ENCODE data around the gene SLC38A7. TPM values are rescaled to one million over a fixed set of nuclear protein-coding genes. Genes with fewer than 3 reads are reported as not detected.

Gene SLC38A7
- total RNA-seq, 1 experiment from 2014 or later: 9.8 TPM

DNA sequence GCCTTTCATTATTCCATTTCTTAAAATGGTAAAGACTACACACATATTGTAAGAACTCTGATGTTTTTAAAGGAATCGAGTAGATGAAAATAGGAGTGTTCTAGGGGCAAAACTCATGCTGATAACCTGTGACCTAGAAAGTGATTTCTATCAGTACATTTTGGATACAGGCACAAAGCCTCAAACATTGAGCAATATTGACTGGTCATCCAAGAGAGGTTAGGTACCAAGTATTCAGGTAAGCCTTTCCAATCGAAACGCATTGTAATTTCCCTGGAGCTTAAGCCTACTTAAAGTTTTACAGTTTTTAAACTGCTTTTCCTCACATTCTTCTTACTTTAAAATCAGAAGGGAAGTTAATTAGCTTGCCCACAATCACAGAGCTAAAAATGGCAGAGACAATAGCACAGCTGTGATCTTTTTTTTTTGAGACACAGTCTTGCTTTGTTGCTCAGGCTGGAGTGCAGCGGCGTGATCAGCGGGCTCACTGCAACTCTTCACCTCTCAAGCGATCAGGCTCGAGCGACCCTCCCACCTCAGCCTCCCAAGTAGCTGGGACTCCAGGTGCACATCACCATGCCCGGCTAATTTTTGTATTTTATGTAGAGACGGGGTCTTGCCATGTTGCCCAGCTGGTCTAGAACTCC is 46.3 kb upstream of the SLC38A7 start:
- peaks cover 80% of the 10 kb centered on the region for H3K79me2 ChIP-seq (ENCODE audit: insufficient read depth, low read length)
- TF ChIP-seq EZH2phosphoT487 (IDR thresholded peaks at IDR 0.05; ENCODE audit: borderline replicate concordance) (no peak), SP1 (IDR thresholded peaks at IDR 0.05; ENCODE audit: low read depth) (no peak), ZFX (IDR thresholded peaks at IDR 0.05) (no peak), JUND (IDR thresholded peaks at IDR 0.05) (no peak)
- TF ChIP-seq, protein P1, sequence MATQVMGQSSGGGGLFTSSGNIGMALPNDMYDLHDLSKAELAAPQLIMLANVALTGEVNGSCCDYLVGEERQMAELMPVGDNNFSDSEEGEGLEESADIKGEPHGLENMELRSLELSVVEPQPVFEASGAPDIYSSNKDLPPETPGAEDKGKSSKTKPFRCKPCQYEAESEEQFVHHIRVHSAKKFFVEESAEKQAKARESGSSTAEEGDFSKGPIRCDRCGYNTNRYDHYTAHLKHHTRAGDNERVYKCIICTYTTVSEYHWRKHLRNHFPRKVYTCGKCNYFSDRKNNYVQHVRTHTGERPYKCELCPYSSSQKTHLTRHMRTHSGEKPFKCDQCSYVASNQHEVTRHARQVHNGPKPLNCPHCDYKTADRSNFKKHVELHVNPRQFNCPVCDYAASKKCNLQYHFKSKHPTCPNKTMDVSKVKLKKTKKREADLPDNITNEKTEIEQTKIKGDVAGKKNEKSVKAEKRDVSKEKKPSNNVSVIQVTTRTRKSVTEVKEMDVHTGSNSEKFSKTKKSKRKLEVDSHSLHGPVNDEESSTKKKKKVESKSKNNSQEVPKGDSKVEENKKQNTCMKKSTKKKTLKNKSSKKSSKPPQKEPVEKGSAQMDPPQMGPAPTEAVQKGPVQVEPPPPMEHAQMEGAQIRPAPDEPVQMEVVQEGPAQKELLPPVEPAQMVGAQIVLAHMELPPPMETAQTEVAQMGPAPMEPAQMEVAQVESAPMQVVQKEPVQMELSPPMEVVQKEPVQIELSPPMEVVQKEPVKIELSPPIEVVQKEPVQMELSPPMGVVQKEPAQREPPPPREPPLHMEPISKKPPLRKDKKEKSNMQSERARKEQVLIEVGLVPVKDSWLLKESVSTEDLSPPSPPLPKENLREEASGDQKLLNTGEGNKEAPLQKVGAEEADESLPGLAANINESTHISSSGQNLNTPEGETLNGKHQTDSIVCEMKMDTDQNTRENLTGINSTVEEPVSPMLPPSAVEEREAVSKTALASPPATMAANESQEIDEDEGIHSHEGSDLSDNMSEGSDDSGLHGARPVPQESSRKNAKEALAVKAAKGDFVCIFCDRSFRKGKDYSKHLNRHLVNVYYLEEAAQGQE (IDR thresholded peaks at IDR 0.05; ENCODE audit: low read depth): no peak
- TF ChIP-seq, protein P2, sequence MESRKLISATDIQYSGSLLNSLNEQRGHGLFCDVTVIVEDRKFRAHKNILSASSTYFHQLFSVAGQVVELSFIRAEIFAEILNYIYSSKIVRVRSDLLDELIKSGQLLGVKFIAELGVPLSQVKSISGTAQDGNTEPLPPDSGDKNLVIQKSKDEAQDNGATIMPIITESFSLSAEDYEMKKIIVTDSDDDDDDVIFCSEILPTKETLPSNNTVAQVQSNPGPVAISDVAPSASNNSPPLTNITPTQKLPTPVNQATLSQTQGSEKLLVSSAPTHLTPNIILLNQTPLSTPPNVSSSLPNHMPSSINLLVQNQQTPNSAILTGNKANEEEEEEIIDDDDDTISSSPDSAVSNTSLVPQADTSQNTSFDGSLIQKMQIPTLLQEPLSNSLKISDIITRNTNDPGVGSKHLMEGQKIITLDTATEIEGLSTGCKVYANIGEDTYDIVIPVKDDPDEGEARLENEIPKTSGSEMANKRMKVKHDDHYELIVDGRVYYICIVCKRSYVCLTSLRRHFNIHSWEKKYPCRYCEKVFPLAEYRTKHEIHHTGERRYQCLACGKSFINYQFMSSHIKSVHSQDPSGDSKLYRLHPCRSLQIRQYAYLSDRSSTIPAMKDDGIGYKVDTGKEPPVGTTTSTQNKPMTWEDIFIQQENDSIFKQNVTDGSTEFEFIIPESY (IDR thresholded peaks at IDR 0.05; ENCODE audit: extremely low read depth, insufficient replicate concordance, low read length): no peak
- no peak overlapping the region for H3K27ac ChIP-seq (ENCODE audit: low read depth, low read length)
- no TSS peak for BruUV-seq (replicated peaks)
- ATAC-seq (no peak), DNase-seq (ENCODE audit: low read depth, low spot score) (no peak)
- H3K27me3 ChIP-seq (ENCODE audit: insufficient read depth, low read length): no peaks in the 10 kb centered on the region
- H4K20me1 ChIP-seq (ENCODE audit: insufficient read depth): peaks cover 7% of the 10 kb centered on the region; the same call in 1 of the 2 replicates
- RAD21 ChIA-PET (ENCODE audit: low non-redundant PET in 1 of 2, low total read pairs in 2 of 2, uncharacterized antibody in 2 of 2, unreplicated experiment in 2 of 2): no interaction called here
- H3K4me2 ChIP-seq (ENCODE audit: low read length): no peak overlapping the region
- H2AFZ ChIP-seq (ENCODE audit: low read depth, low read length, poor library complexity, severe bottlenecking): no peak overlapping the region
- CTCF ChIA-PET: no interaction called here
- POLR2A ChIA-PET: no interaction called here
- H3K9me2 ChIP-seq (ENCODE audit: insufficient read depth): no peaks in the 10 kb centered on the region
- H3K4me3 ChIP-seq (replicated peaks in 1 of 2; ENCODE audit: low read depth in 1 of 2, low read length in 2 of 2): no peak overlapping the region
- peaks cover 5 to 9% of the 10 kb centered on the region in 2 experiments; a peak in 3 of 4 replicates for H3K36me3 ChIP-seq (ENCODE audit: control insufficient read depth in 1 of 2, insufficient read depth in 2 of 2, low read length in 2 of 2)
- peaks cover 10 to 19% of the 10 kb centered on the region in 2 experiments for H3K4me1 ChIP-seq (ENCODE audit: control insufficient read depth in 1 of 2, insufficient read depth in 2 of 2, low read length in 2 of 2)
- H3K9ac ChIP-seq (ENCODE audit: low read length): no peak overlapping the region
- no peaks in the 10 kb centered on the region for H3K9me3 ChIP-seq (ENCODE audit: control insufficient read depth in 1 of 2, insufficient read depth in 1 of 2, low read depth in 1 of 2, low read length in 2 of 2)
- intact Hi-C loops (cut with micrococcal nuclease): no loop called here
